Heart left ventricle (tissue), 16 donors: ENCODE results near the gene ABCA1. TPM values are rescaled to one million over a fixed set of nuclear protein-coding genes. Genes with fewer than 3 reads are reported as not detected.

ENCODE experiments used
- ATAC-seq, 4 donors: fragments of 200-7000 bp; cut with Tn5 transposase; one replicate each; pipeline ENCODE4 v1.9.1; 2020 to 2022; ENCODE audit warnings: moderate library complexity in 4 of 4, mild to moderate bottlenecking in 3 of 4, moderate number of reproducible peaks in 1 of 4
- DNase-seq, 5 donors: peaks; one replicate each; pipeline ENCODE4 v3.0.0-alpha.2; 2020
- H3K27ac ChIP-seq, 12 donors: fragments of 200-600 bp; sonication (generic) in 4 of 12; one replicate each; pipeline versions ENCODE4 v1.5.0 to v1.8.0; 2016 to 2022; ENCODE audit warnings: mild to moderate bottlenecking in 2 of 12
- H3K27me3 ChIP-seq, 9 donors: fragments of 200-600 bp; sonication (generic) in 2 of 9; one replicate each; pipeline versions ENCODE4 v1.5.1 to v1.8.0; 2016 to 2022; ENCODE audit warnings: mild to moderate bottlenecking in 3 of 9
- H3K36me3 ChIP-seq, 9 donors: fragments of 200-600 bp; sonication (generic) in 2 of 9; one replicate each; pipeline versions ENCODE4 v1.5.0 to v1.8.0; 2018 to 2022; ENCODE audit warnings: mild to moderate bottlenecking in 2 of 9
- H3K4me1 ChIP-seq, 12 donors: fragments of 200-600 bp; sonication (generic) in 4 of 12; one replicate each; pipeline versions ENCODE4 v1.5.0 to v1.8.0; 2016 to 2022; ENCODE audit warnings: mild to moderate bottlenecking in 3 of 12
- H3K4me3 ChIP-seq, 12 donors: fragments of 200-600 bp; sonication (generic) in 4 of 12; one replicate each; pipeline versions ENCODE4 v1.5.0 to v1.8.0; 2017 to 2022; ENCODE audit warnings: mild to moderate bottlenecking in 9 of 12, moderate library complexity in 4 of 12
- H3K9me3 ChIP-seq, 12 donors: fragments of 200-600 bp; sonication (generic) in 4 of 12; one replicate each; pipeline versions ENCODE4 v1.5.0 to v1.8.0; 2016 to 2022; ENCODE audit warnings: mild to moderate bottlenecking in 1 of 12
- POLR2A ChIP-seq, 2 donors: fragments of 450-650 bp; IDR thresholded peaks; one replicate each; pipeline ENCODE4 v1.6.1; 2017; ENCODE audit warnings: antibody characterized with exemption in 2 of 2, mild to moderate bottlenecking in 2 of 2, moderate library complexity in 2 of 2
- WGBS, 4 donors: extraction: QIAGEN DNeasy Blood & Tissue Kit in 2 of 4; methylation state at CpG; one replicate each; pipeline versions ENCODE4 v1.1.5 to v1.1.7; 2013 to 2018; 5-methylcytosine and 5-hydroxymethylcytosine counted together
- intact Hi-C, 10 donors: fragments of 100-400 bp; cut with DNase I; formaldehyde crosslinking; loops; one replicate each; pipeline versions ENCODE4 v1.11.1 to v1.14.2; 2022
- polyA plus RNA-seq, 2 donors: library from polyadenylated mRNA; stranded (reverse); fragments of 200-250 nt; gene quantifications; one replicate each; pipeline ENCODE4 v1.2.3, GENCODE V29; 2013
- total RNA-seq, 9 donors: library from RNA; depleted of rRNA in 2 of 9; stranded (reverse); fragments of >200 nt in 2 of 9; fragmentation: NEBNext Ultra II Directional in 3 of 9; extraction: Animal tissue kit (Norgen Biotek cat#: 25700) in 3 of 9; gene quantifications; one replicate each; pipeline versions ENCODE4 v1.1.0 to v1.2.4, GENCODE V29; 2016 to 2023
- TF ChIP-seq, protein P1 (sequence below), 12 donors: fragments of 200-600 bp; sonication (generic) in 4 of 12; IDR thresholded peaks; one replicate each; pipeline versions ENCODE4 v1.5.0 to v1.8.0; 2018 to 2022; ENCODE audit warnings: antibody characterized with exemption in 12 of 12, mild to moderate bottlenecking in 5 of 12
- donor health status: ischemic (EF 13 %, LVEDD 7.1; RV severe dilation, severe dysfunction).
- donor health status: healthy with polysubstance abuse.
- donor health status: DM: no; HTN: yes; CAD: no.
- donor health status: DM: no; HTN: no; CAD: no.
- donor health status: ischemic (EF 25% LVEDD 6.9; RV normal size, moderate dysfunction).
- donor health status: ischemic (EF 25% LVEDD 5.7; RV mildly dilated, moderate dysfunction).
- donor health status: healthy.
- donor health status: DM: yes; HTN: yes; CAD: no.
- donor health status: ischemic (EF 35%, LVEDD 5.7; RV mildly dilated, moderate dysfunction).
- donor health status: nonischemic (EF 11% LVEDD 7.7; RV severe dilation, severe dysfunction).
- donor health status: DM: yes; HTN: yes; CAD: no.
- donor health status: PGD.
- donor health status: ischemic (EF 29% LVEDD 5.4; RV normal size, mild dysfunction).
- donor health status: nonischemic (EF 23%, LVEDD 6.1; RV moderate dilation, normal function).

The ABCA1 gene
- total and polyA plus RNA-seq, 11 donors: 2.1 to 45.3 (median 10.6) TPM

DNA sequence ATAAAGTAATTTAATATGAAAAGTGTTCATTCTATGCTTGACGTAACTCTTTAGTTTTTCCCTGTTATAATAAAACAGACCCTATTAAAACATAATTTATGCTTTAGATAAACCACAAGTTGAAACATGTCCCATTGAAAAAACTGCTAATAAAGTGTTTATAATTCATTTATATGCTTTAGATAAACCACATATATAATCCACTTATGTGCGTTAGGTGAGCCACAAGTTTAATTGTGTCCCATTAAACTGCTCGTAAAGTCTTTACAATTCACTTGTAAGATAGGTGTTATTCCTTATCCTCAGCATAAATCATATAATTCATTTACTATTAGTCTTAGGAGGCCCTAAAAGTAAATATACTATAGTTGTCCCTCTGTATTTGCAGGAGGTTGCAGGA lies 160.4 kb downstream of the ABCA1 start:
- ATAC-seq (no peak), DNase-seq (no peak)
- TF ChIP-seq POLR2A (IDR thresholded peaks at IDR 0.05): no peak
- TF ChIP-seq, protein P1, sequence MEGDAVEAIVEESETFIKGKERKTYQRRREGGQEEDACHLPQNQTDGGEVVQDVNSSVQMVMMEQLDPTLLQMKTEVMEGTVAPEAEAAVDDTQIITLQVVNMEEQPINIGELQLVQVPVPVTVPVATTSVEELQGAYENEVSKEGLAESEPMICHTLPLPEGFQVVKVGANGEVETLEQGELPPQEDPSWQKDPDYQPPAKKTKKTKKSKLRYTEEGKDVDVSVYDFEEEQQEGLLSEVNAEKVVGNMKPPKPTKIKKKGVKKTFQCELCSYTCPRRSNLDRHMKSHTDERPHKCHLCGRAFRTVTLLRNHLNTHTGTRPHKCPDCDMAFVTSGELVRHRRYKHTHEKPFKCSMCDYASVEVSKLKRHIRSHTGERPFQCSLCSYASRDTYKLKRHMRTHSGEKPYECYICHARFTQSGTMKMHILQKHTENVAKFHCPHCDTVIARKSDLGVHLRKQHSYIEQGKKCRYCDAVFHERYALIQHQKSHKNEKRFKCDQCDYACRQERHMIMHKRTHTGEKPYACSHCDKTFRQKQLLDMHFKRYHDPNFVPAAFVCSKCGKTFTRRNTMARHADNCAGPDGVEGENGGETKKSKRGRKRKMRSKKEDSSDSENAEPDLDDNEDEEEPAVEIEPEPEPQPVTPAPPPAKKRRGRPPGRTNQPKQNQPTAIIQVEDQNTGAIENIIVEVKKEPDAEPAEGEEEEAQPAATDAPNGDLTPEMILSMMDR (IDR thresholded peaks at IDR 0.05): no peak
- H3K27me3 ChIP-seq: no peaks in the 10 kb centered on the region
- WGBS, 4 donors: 97 to 98% (median 98%) methylated on average over 3 of the region's 3 CpGs
- no peak overlapping the region for H3K27ac ChIP-seq
- no peak overlapping the region for H3K4me3 ChIP-seq
- H3K36me3 ChIP-seq: peaks cover 0 to 36% (median 0%) of the 10 kb centered on the region in 9 donors
- H3K9me3 ChIP-seq: no peaks in the 10 kb centered on the region
- H3K4me1 ChIP-seq: peaks cover 3 to 35% (median 16%) of the 10 kb centered on the region in 12 donors
- intact Hi-C loops: no loop called here

DNA sequence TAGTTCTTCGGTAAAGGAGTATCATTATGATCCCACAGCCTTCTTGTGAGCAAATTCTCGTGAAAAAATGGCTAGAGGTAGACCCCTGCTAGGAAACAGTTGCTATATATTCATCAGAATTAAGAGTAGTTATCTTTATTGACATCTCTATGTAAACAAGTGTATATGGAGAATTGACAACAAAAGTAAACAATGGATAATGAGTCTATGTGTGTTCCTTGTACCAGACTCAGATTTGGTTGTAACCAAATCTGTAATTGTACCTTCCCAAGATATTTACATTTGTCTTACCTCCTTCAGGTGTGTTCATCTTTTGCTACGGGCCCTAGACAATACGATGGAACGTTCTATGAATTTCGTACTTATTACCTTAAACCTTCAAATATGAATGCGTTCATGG lies 161.9 kb downstream of the ABCA1 start:
- TF ChIP-seq, protein P1 (IDR thresholded peaks at IDR 0.05): no peak
- TF ChIP-seq POLR2A (IDR thresholded peaks at IDR 0.05): no peak
- Histone ChIP-seq H3K4me1 (peaks cover 3 to 35% (median 13%) of the 10 kb centered on the region in 12 donors), H3K9me3 (no peaks in the 10 kb centered on the region), H3K4me3 (no peak overlapping the region), H3K36me3 (peaks cover 0 to 29% (median 4%) of the 10 kb centered on the region in 9 donors), H3K27ac (peak overlapping the region in 1 of 12 donors; percentile 38), H3K27me3 (no peaks in the 10 kb centered on the region)
- intact Hi-C loops: no loop called here
- 94 to 96% (median 95%) methylated on average over 7 of the region's 7 CpGs for WGBS, 4 donors
- DNase-seq (no peak), ATAC-seq (no peak)

DNA sequence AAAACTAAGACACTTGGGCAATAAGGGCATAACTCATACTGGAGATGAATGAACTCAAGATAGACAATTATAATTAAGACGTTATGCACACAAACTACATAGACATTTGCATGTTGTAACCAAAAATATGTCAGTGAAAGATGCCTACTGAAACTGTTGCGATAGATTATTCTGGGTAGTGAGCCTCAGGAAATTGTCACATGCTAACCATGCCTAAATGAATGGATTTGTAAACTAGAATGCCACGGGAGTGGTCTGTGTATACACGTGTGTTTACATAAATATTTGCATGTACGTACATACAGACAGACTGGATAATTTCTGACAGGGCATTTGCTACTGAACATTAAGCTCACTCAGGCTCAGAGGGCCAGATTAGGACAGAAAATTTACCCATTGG lies 162.8 kb downstream of the ABCA1 start:
- no peaks in the 10 kb centered on the region for H3K9me3 ChIP-seq
- intact Hi-C loops: no loop called here
- 47 to 62% (median 52%) methylated on average over 5 of the region's 5 CpGs for WGBS, 4 donors
- no peak for TF ChIP-seq POLR2A (IDR thresholded peaks at IDR 0.05)
- TF ChIP-seq, protein P1 (IDR thresholded peaks at IDR 0.05): no peak
- H3K27ac ChIP-seq: peak overlapping the region in 3 of 12 donors; percentile 8 to 38 (median 15)
- H3K36me3 ChIP-seq: peaks cover 0 to 24% (median 5%) of the 10 kb centered on the region in 9 donors
- H3K4me3 ChIP-seq: peak overlapping the region in 9 of 12 donors; percentile 64 to 93 (median 80)
- peaks cover 3 to 30% (median 13%) of the 10 kb centered on the region in 12 donors for H3K4me1 ChIP-seq
- DNase-seq (no peak), ATAC-seq (no peak)
- H3K27me3 ChIP-seq: no peaks in the 10 kb centered on the region

DNA sequence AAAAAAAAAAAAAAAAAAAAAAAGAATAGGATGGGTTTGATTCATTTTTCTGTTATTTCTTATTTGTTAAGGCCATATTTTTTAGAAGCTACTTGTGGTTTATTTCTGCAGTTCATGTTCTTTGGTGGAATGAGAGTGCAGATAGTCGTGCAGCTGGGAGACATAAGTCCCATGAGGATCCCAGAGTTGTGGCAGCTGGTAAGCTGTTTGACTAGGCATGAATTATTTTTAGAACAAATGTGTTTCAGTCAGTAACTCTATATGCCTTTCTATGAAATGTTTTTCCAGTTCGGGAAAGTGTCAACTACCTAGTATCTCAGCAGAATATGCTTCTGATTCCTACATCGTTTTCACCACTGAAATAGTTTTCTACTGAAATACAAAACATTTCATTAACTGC lies 169.0 kb downstream of the ABCA1 start:
- H3K27me3 ChIP-seq: no peaks in the 10 kb centered on the region
- ATAC-seq (peak; percentile 53 to 69 (median 68)), DNase-seq (no peak)
- H3K4me3 ChIP-seq: peak overlapping the region in 1 of 12 donors; percentile 4
- peak overlapping the region in 9 of 12 donors; percentile 1 to 66 (median 60) for H3K27ac ChIP-seq
- intact Hi-C loops: no loop called here
- 28 to 32% (median 30%) methylated on average over 3 of the region's 3 CpGs for WGBS, 4 donors
- H3K9me3 ChIP-seq: no peaks in the 10 kb centered on the region
- H3K4me1 ChIP-seq: peaks cover 0 to 11% (median 0%) of the 10 kb centered on the region in 12 donors
- TF ChIP-seq POLR2A (IDR thresholded peaks at IDR 0.05): no peak
- TF ChIP-seq, protein P1 (IDR thresholded peaks at IDR 0.05): no peak
- peaks cover 0 to 51% (median 31%) of the 10 kb centered on the region in 9 donors for H3K36me3 ChIP-seq
